HG03460 (cell line): ENCODE data around the gene EIF4G2.
A peak's percentile ranks its signal among the peaks of the same experiment; 100 is the strongest.

Experiments used
- ATAC-seq: cut with Tn5 transposase; IDR thresholded peaks from one replicate; pipeline ENCODE4 v1.9.1; 2021; ENCODE audit not compliant: unreplicated experiment

EIF4G2 gene

GRCh38 chr11:10809373-10810160 lies 841 bp upstream of the EIF4G2 start:
- peak; percentile 17 for ATAC-seq

DNA sequence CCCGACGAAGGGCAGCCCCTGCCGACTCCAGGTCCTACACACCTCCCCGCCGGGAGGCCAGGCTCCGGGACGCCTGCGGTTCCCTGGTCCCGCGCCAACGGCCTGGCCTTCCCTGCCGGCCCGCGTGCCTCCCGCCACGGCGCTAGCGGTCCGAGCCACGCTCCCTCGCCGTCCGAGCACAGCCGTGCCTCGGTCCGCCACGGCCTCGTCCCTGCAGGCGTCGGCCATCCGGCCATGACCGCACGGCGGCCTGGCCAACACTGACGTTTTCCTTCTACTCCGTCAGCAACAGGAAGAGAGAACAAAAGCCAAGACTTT lies 532 bp downstream of the EIF4G2 start:
- ATAC-seq, result peak; percentile 19

- peak; percentile 6 for ATAC-seq
Measured at GRCh38 chr11:10807493-10808234, 1.1 kb downstream of the EIF4G2 start.

DNA sequence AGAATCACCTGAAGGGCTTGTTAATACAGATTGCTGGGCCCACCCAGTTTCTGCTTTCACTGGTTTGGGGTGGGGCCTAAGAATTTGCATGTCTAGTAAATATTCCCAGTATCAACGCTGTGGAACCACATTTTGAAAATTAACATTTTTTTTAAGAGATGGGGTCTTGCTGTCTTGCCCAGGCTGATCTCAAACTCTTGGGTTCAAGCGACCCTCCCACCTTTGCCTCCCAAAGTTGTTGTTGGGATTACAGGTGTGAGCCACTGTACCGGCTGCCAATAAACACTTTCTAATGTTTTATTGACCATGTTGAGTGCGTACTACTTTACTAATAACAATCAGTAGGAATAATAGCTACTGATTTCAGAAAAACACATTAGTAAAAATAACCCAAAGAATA lies 2.5 kb downstream of the EIF4G2 start:
- ATAC-seq, result no peak

GRCh38 chr11:10805741-10806140 lies 3.0 kb downstream of the EIF4G2 start:
- no peak for ATAC-seq

GRCh38 chr11:10803676-10804075 lies 5.0 kb downstream of the EIF4G2 start:
- ATAC-seq, result no peak

DNA sequence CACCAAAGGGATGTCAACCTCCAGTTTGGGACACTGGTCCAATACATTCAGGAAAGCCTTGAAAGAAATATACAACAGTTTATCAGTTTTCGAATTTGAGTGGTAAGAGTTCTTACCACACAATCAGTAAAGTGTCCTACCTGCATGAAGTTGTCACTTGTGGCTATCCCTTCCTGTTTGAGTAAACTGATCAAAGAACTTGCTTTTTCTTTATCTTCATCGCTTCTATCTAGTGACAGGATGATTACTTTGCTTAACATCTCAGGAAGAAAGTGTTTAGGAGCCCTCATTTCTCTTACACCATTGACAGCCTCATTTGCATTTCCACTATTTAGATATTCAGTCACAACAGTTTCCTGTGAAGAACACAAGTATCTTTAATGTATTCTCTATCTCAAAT lies 8.4 kb downstream of the EIF4G2 start:
- no peak for ATAC-seq

DNA sequence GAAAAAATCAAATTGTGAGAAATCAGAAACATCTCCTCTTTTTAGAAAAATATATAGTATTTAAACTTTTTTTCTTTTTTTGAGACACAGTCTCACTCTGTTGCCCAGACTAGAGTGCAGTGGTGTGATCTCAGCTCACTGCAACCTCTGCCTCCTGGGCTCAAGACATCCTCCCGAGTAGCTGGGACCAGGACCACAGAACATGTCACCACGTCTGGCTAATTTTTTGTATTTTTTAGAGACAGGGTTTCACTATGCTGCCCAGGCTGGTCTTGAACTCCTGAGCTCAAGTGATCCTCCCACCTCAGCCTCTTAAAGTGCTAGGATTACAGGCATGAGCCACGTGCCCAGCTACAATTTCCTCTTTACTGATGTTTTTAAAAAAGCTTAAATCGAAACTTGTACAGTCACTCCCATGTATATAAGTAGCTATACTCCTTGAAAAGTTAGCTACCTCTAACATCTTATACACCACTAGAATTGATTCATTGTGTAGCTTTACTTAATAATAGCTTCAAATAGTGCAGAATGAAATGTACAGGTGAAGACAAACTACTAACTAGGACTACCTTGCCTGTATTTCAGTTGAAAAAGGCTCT lies 10.3 kb downstream of the EIF4G2 start:
- ATAC-seq, result no peak

GRCh38 chr11:10797531-10797930 lies 11.2 kb downstream of the EIF4G2 start:
- ATAC-seq, result no peak

- ATAC-seq, result no peak
Measured at GRCh38 chr11:10797001-10797400, 11.7 kb downstream of the EIF4G2 start.

DNA sequence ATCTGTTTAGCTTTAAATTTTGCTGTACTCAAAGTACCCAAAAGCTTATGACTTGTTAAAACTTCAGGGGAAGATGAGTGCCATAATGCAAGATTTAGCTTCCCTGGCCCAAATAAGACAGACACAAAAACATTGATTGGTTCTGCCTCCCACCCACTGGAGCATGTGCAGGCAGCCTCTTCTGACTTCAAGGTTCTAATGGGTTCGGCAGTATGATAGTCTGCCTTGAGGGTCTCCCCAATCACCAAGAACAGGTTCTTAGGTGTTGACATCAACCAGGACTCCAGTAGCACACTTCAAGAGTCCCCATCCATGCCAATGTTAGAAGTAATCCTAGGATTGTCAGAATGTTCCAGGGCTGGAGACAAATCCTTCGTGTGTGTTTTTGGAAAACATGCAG lies 12.5 kb downstream of the EIF4G2 start:
- ATAC-seq, result no peak

- no peak for ATAC-seq
Measured at GRCh38 chr11:10793470-10794255, 15.1 kb downstream of the EIF4G2 start.

GRCh38 chr11:10792385-10793068 lies 16.2 kb downstream of the EIF4G2 start:
- peak; percentile 88 for ATAC-seq

DNA sequence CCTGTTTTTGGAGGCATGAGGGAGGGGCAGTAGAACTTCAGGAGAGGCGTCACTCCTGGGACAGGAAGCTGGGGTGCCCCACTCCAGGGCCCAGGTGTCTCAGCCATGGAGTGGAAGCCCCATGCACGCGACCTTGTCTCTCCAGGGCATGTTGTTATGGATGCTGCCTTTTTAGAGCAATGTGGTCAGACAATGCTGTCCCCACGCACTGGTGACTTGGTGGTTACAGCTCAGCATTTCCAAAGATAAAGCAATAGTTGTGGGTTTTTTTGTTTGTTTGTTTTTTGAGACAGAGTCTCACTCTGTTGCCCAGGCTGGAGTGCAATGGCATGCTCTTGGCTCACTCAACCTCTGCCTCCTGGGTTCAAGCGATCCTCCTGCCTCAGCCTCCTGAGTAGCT lies 22.3 kb downstream of the EIF4G2 start:
- ATAC-seq, result no peak

DNA sequence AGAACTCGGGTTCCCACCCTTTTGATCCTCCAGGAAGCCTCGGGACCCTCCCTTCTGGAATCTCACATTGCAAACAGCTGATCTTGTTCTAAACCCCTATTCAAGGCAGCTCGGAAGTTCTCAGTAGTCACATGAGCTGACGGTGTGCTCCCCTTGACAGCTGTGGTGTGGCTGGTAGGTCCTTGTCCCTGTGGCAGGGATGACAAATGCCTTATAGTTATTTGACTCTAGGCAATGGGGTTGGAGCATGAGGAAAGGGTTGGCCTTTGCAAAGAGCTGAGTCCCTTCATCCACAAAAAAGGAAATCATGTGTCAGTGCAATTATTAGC lies 23.6 kb downstream of the EIF4G2 start:
- ATAC-seq, result no peak

GRCh38 chr11:10784232-10785145 lies 24.2 kb downstream of the EIF4G2 start:
- no peak for ATAC-seq

GRCh38 chr11:10780040-10780439 lies 28.7 kb downstream of the EIF4G2 start:
- no peak for ATAC-seq

DNA sequence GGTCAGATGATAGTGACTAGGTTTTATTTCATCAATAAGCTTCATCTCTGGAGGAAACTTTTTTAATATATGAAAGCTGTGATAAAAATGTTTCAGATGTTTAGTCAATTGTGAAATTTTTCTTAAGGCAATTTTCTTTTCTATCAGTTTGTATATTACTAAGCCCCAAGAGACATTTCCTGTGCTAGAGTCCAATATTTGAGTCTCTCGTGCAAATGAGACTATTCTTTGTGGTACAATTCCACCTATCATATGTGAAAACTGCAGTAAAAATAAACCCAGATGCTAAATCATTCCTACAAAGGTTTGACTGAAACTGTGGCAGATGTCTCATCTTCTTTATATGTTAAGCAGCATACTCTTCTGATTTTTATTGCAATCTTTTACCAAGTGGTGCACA lies 29.6 kb downstream of the EIF4G2 start:
- ATAC-seq, result no peak

- no peak for ATAC-seq
Measured at GRCh38 chr11:10778217-10778970, 30.3 kb downstream of the EIF4G2 start.
